Myocyte (in vitro differentiated cells): Measurements from ENCODE around the gene SYNDIG1. TPM values are rescaled to one million over a fixed set of nuclear protein-coding genes. Genes with fewer than 3 reads are reported as not detected.
A peak's percentile ranks its signal among the peaks of the same experiment; 100 is the strongest.

Source experiments
- DNase-seq: peaks from one replicate; pipeline ENCODE4 v3.0.0-alpha.2; 2012; ENCODE audit warnings: low read depth
- total RNA-seq: library from RNA; depleted of rRNA; stranded (reverse); fragments of >200 nt; gene quantifications from 2 replicates; pipeline ENCODE4 v1.2.3, GENCODE V29; 2014

The SYNDIG1 gene
- total RNA-seq, 1 donor from 2014 or later, result not detected

GRCh38 chr20:24686156-24686555, 216.7 kb downstream of the SYNDIG1 start:
- DNase-seq, result no peak

DNA sequence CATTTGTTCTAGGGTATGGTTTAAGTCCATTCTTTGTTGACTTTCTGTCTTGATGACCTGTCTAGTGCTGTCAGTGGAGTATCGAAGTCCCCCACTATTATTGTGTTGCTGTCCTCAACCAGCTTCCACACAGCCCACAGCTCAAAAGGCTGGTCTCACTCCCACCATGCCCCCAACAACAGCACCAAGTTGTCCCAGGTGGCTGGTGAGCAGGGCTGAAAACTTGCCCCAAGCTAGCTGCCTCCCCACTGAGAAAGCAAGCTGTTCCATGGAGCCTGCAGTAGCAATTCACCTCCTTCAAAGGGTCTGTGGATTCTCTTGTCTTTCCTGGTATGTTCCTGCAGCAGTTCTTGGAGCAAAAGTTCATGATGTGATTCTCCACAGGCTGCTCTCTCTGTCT, 221.0 kb downstream of the SYNDIG1 start:
- DNase-seq, result no peak

- DNase-seq, result no peak
Observed at GRCh38 chr20:24691901-24692351, 222.5 kb downstream of the SYNDIG1 start.

DNA sequence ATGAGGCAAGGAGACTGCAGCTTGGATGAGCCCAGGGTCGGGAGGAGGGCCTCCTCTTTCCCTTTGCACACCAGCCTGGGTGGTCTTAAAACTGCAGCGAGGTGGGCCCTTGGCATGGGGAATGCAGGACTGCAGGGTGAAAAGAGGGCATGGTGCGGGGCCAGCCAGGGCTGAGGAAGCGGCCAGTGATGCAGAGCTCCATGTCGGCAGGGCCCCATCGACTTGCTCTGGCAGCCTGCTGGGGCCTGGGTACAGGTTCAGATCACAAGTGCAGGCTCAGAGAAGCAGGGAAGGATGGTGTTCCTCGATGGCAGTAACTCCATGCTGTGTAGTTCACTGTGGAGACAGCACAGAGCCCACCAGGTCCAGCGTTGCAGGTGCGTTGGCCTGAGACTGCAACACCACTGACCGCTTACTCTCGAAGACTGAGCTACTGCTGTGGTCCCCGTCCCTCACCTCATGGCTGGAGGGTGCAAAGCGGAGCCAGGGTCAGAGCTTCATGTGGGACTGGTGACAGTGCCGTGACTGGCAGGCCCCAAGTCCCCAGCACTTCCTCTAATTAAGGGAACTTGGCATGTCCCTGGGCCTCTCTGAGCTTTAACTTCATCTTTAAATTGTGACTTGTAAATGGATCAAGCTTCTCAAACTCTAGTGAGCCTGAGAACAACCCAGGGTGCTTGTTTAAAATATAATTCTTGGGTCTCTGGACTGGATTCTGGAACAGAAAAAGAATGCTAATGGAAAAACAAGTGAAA, 223.2 kb downstream of the SYNDIG1 start:
- no peak for DNase-seq

DNA sequence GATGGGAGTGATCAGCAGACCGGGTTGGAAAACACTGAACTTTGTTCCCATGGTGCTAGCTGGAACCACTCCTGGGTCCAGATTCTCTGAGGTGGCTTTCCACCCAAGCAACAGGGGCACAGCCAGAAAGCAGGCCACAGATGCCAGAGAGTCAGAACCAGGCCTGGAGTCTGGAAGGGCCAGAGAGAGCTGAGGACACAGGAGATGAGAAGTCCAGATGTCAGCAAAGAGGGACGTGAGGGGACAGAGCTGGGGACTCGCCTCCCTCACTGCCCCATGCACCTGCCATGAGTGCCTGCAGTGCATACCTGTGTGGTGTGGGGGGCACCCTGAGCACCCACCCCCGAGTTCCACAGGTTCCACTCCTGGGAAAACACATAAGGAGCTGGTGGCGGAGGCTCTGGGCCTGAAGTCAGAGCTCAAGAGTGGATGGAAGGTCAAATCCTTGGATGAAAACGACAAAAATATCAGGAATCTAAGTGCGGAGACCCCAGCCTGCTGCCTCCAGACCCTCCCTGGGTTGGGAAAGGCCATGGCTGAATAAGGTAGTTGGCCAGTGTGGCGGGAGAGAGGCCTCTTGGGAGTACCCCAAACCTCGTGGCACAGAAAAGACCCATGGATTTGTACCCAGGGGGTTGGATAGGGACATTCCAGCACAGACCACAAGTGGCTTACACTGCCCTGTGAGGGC, 224.2 kb downstream of the SYNDIG1 start:
- no peak for DNase-seq

DNA sequence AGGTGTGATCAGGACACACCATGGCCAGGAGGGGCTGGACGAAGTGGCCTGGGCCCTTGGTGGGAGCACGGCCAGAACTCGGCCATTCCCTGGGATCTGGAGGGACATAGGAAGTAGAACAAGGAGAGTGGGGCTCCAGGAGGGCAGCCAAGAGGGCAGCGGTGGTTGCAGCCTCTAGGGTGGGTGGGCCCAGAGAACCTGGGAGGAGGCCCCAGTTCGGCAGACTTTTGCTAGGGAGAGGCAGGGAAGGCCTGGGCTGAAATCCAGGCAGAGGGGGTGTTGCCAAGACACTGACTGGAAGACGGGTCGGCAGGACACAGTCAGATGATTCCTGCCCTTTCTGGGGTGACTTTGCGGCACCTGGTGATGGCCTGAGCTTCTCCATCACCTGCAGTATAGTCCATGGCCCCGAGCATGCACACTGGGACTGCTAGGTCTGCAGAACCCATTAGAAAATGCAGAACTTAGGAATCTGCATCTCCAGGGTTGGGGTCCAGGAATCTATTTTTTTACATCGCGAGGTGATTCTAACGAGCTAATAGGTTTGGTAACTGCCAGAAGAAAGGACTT, 224.8 kb downstream of the SYNDIG1 start:
- no peak for DNase-seq

DNA sequence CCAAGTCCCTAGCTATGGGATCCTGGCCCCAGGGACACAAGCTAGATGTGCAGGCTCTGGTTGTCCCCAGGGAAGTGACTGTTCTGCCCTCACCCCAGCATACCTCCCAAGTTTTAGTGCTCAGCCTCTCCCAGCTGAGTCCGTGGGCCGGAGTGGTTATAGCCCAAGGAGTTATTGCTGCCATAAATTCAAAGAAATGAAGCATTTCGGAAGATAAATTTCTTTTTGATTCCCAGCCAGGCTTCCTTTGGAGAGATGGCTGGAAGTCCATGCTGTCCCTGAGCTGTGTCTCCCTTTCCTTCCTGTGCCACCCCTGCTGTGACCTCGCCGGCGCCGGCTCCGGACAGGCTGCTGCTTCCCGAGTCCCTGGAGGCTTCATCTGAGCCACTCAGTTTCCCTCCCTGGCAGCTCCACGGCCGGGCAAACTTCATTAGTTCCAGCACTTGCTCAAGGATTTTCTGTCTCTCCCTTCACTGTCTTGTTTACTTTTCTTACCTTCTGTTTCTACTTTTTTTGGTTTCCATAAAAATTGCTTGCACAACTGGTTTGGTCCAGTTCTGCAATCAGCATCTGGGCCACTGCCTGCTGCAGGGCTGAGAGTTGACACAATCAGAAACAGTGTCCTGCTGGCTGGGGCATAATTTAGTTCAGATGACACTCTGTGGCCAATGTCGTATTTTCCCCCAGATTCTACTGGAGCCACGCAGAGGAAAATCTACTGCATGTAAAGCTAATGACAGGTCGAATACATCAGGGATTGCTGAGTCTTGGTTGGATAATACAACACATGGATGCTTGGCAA, 225.5 kb downstream of the SYNDIG1 start:
- no peak for DNase-seq

GRCh38 chr20:24695529-24696225, 226.2 kb downstream of the SYNDIG1 start:
- DNase-seq, result no peak

GRCh38 chr20:24696396-24696795, 227.0 kb downstream of the SYNDIG1 start:
- DNase-seq, result no peak

- DNase-seq, result no peak
Observed at GRCh38 chr20:24697411-24697810, 228.0 kb downstream of the SYNDIG1 start.

DNA sequence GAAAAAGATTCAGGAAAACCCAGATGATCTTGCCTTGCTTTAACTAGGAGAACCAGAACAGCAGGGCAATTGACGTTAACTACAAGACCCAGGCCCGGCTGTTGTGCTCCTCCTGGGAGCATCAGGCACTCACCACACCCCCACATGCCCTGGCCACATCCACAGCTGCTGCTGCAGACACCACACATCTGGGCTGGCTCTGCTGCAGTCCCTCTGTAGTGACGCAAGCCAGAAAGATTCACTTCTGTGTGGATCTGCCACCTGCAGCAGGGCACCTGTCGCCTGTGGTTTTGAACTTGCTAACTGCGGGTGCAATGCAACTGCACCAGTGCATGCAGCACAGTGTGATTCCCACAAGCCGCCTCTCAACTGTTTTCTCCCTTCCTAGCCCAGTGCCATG, 228.8 kb downstream of the SYNDIG1 start:
- DNase-seq, result peak; percentile 19

GRCh38 chr20:24698706-24699206, 229.3 kb downstream of the SYNDIG1 start:
- no peak for DNase-seq

GRCh38 chr20:24699321-24700165, 230.1 kb downstream of the SYNDIG1 start:
- DNase-seq, result no peak

GRCh38 chr20:24700166-24700860, 230.9 kb downstream of the SYNDIG1 start:
- DNase-seq, result no peak

GRCh38 chr20:24701027-24701426, 231.6 kb downstream of the SYNDIG1 start:
- no peak for DNase-seq

GRCh38 chr20:24701668-24702067, 232.2 kb downstream of the SYNDIG1 start:
- DNase-seq, result no peak

DNA sequence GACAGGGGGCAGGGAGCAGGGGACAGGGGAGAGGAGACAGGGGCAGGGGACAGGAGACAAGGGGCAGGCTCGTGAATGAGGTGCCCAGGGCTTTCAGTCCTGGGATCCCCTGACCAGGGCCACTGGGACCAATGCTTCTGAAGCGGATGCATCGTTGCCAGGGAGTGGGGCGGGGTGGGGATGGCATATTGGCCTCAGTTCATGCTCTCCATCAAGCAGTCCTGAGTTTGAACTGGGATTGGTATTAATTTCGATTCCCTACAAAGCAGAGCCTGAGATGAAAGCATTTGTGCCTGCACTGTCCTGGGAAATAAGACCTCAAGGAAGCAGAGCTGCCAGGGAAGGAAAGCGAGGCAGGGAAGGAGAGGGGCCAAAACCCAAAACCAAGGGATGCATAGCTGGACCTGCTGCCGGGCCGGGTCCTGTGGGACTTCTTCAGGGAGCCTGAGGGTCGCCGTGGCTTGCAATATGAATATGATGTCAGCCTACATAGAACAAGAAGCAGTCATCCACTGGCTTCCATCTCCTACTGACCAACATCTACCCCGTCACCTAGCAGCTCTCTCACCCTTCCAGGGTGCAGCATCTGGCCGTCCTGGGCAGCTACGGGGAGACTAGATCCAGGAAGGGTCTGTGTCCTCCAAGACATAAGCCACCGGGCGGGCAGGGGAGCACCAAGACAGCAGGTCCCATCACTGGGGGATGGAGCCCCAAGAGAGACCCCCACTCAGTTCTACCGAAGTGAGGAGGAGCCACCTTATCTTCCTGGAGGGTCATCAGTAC, 233.3 kb downstream of the SYNDIG1 start:
- DNase-seq, result no peak

GRCh38 chr20:24703284-24703610, 233.8 kb downstream of the SYNDIG1 start:
- no peak for DNase-seq

- no peak for DNase-seq
Observed at GRCh38 chr20:24704899-24705298, 235.5 kb downstream of the SYNDIG1 start.
